ENCODE data around the gene SH3BP5L. TPM values are rescaled to one million over a fixed set of nuclear protein-coding genes. Genes with fewer than 3 reads are reported as not detected.
"Not testable (repeated sequence)": the region's sequence is repeated elsewhere in the genome, so short reads cannot be mapped to it uniquely, and the experiment has no call there.

The SH3BP5L gene
- total RNA-seq, 1 donor from 2014 or later: 21.3 TPM

DNA sequence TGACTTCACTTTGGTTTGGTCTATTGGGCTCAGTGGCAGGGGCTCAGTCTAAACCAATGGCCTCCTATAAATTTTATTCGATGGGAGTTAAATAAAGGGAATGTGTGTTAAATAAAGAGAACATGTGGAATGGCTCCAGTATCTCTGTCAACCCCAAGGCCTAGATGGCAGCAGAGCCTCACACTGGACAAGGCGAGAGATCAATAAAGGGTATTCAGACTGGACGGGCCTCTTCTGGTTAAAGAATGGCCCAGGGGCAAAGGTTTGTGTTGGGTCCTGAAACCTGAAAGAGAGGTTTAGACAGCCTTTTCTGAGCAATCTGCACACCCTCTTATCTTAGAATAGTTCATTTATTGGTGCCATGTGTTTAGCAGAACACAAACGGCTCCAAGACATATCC lies 34.7 kb downstream of the SH3BP5L start:
- no peaks in the 10 kb centered on the region for H3K36me3 ChIP-seq
- intact Hi-C loops (cut with DNase I): no loop called here
- H3K4me1 ChIP-seq: no peaks in the 10 kb centered on the region
- DNase-seq: no peak
- no peaks in the 10 kb centered on the region for H3K27me3 ChIP-seq
- TF ChIP-seq, protein P1, sequence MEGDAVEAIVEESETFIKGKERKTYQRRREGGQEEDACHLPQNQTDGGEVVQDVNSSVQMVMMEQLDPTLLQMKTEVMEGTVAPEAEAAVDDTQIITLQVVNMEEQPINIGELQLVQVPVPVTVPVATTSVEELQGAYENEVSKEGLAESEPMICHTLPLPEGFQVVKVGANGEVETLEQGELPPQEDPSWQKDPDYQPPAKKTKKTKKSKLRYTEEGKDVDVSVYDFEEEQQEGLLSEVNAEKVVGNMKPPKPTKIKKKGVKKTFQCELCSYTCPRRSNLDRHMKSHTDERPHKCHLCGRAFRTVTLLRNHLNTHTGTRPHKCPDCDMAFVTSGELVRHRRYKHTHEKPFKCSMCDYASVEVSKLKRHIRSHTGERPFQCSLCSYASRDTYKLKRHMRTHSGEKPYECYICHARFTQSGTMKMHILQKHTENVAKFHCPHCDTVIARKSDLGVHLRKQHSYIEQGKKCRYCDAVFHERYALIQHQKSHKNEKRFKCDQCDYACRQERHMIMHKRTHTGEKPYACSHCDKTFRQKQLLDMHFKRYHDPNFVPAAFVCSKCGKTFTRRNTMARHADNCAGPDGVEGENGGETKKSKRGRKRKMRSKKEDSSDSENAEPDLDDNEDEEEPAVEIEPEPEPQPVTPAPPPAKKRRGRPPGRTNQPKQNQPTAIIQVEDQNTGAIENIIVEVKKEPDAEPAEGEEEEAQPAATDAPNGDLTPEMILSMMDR (IDR thresholded peaks at IDR 0.05): no peak
- ATAC-seq: no peak
- H3K9me3 ChIP-seq: no peaks in the 10 kb centered on the region
- no peak overlapping the region for H3K27ac ChIP-seq
- H3K4me3 ChIP-seq: no peak overlapping the region

DNA sequence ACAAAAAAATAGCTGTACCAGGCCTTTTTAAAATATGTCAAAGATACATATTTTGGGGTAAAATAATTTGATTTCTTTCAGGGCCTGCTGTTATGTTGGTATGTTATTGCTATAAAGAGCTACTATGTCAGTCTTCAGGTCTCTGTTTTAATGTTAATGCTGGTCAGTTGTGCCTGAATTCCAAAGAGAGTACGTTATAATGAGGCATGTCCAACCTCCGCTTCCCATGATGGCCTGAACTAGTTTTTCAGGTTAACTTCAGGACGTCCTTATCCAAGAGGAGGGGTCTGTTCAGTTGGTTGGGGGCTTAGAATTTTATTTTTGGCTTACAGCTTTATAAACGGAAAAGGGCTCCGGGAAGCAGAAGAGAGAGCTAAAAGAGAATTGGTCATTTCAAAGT lies 35.3 kb downstream of the SH3BP5L start:
- H3K27ac ChIP-seq: no peak overlapping the region
- DNase-seq (no peak), ATAC-seq (no peak)
- no peaks in the 10 kb centered on the region for H3K4me1 ChIP-seq
- no peaks in the 10 kb centered on the region for H3K9me3 ChIP-seq
- TF ChIP-seq, protein P1 (IDR thresholded peaks at IDR 0.05): no peak
- H3K36me3 ChIP-seq: no peaks in the 10 kb centered on the region
- no peaks in the 10 kb centered on the region for H3K27me3 ChIP-seq
- intact Hi-C loops (cut with DNase I): no loop called here
- no peak overlapping the region for H3K4me3 ChIP-seq

DNA sequence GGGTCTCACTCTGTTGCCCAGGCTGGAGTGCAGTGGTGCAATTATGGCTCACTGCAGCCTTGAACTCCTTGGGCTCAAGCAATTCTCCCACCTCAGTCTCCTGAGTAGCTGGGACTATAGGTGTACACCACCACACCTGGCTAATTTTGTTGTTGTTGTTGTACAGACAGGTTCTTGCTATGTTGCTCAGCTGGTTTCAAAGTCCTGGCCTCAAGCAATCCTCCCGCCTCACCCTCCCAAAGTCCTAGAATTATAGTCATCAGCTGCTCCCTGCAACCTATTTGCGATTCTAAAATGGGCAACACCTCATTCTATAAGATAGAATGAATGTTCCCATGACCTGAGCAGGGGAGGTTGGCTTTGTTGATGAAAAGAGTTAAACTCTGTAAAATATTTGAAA lies 36.4 kb downstream of the SH3BP5L start:
- ATAC-seq; H3K36me3 ChIP-seq; DNase-seq; H3K27me3 ChIP-seq; H3K4me1 ChIP-seq; H3K4me3 ChIP-seq; H3K27ac ChIP-seq; intact Hi-C loops (cut with DNase I); H3K9me3 ChIP-seq: not testable (repeated sequence)

DNA sequence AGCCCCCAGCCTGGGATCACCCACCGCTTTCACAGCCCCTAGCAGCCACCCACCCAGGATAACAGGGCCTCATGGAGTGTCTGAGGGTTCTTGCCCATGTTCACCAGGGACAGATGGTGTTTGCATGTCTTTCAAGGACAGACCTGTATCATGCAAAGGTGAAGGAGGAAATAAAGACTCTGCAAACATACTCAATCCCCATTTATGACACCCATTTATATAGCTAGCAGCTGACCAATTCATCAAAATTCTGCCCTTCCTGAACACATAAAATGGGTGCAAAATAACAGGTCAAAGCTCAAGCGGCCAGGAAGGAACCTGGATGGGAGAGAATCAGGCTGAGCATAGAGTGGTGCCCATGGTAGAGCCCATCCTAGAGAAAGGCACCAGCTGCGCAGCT lies 37.4 kb downstream of the SH3BP5L start:
- intact Hi-C loops (cut with DNase I): no loop called here
- TF ChIP-seq, protein P1 (IDR thresholded peaks at IDR 0.05): no peak
- ATAC-seq (no peak), DNase-seq (no peak)
- Histone ChIP-seq H3K27me3 (no peaks in the 10 kb centered on the region), H3K9me3 (no peaks in the 10 kb centered on the region), H3K27ac (no peak overlapping the region), H3K4me1 (no peaks in the 10 kb centered on the region), H3K36me3 (no peaks in the 10 kb centered on the region), H3K4me3 (no peak overlapping the region)

DNA sequence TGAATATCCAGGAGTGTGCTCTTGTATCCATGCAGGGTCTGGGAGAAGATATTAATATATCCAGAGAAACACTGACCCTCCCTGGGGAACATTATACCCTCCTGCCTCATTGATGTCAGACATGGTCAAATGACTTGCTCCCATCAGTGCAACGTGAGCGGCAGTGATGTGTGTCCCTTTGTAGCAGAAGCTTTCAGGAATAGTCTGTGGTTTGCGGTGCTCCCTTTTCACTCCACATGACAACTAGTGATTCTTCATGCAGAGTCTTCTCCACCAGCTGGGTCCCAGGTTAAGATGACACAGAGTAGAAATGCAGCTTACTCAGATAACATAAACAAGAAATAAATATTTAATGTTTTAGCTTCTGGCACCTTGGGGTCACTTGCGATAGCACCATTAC lies 38.3 kb downstream of the SH3BP5L start:
- Histone ChIP-seq H3K4me3 (no peak overlapping the region), H3K27me3 (no peaks in the 10 kb centered on the region), H3K4me1 (no peaks in the 10 kb centered on the region), H3K36me3 (no peaks in the 10 kb centered on the region), H3K27ac (no peak overlapping the region), H3K9me3 (no peaks in the 10 kb centered on the region)
- DNase-seq (no peak), ATAC-seq (no peak)
- intact Hi-C loops (cut with DNase I): no loop called here
- TF ChIP-seq, protein P1 (IDR thresholded peaks at IDR 0.05): no peak

DNA sequence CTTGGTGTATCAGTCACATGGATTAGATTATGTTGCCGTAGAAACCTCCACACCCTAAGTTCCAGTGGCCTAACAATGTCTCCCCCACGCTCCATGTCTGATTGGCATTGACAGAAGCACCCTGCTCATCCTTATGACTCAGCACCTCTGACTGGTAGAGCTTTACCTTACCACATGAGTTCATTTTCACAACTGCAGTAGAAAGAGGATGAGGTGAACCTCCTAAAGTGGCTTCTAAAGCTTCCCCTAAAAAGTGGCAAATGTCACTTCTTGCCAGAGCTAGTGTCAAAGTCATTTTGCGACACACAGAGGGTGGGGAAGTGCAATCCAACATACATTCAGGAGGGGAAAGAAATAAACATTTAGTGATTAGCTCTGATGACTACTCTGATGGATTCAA lies 39.6 kb downstream of the SH3BP5L start:
- DNase-seq (no peak), ATAC-seq (peak; percentile 58)
- no peak overlapping the region for H3K27ac ChIP-seq
- H3K4me1 ChIP-seq: no peaks in the 10 kb centered on the region
- intact Hi-C loops (cut with DNase I): no loop called here
- H3K9me3 ChIP-seq: no peaks in the 10 kb centered on the region
- H3K36me3 ChIP-seq: no peaks in the 10 kb centered on the region
- TF ChIP-seq, protein P1 (IDR thresholded peaks at IDR 0.05): no peak
- H3K4me3 ChIP-seq: no peak overlapping the region
- no peaks in the 10 kb centered on the region for H3K27me3 ChIP-seq
